PC-3 (cell line): ENCODE results near the gene DTNBP1. TPM values are rescaled to one million over a fixed set of nuclear protein-coding genes. Genes with fewer than 3 reads are reported as not detected.

Experiments
- ATAC-seq: fragments of 200-7000 bp; cut with Tn5 transposase; 2 replicates; pipeline ENCODE4 v1.9.1; 2020; ENCODE audit warnings: mild to moderate bottlenecking, moderate library complexity
- BruUV-seq: library from RNA; stranded (reverse); fragments of 400-500 nt; replicated peaks from 2 replicates; lab custom pipeline; 2021; lab: Mats Ljungman, UMichigan
- CTCF ChIA-PET: fragments of 300-600 bp; sonication (Branson Sonifier 250); formaldehyde crosslinking; loops from one replicate; lab custom pipeline; 2022; ENCODE audit warnings: antibody characterized with exemption; lab: Charles Lee
- POLR2A ChIA-PET: fragments of 300-600 bp; sonication (Branson Sonifier 250); formaldehyde crosslinking; loops from one replicate; lab custom pipeline; 2022; ENCODE audit warnings: antibody characterized with exemption; ENCODE audit not compliant: unreplicated experiment; lab: Charles Lee
- DNase-seq: peaks from one replicate; pipeline ENCODE4 v3.0.0-alpha.2; 2015
- H2AFZ ChIP-seq: fragments of 300-600 bp; sonication (generic); 2 replicates; pipeline ENCODE4 v1.6.0; 2016; ENCODE audit warnings: antibody characterized with exemption, low read length
- H3F3A ChIP-seq: fragments of 300-600 bp; sonication (generic); one replicate; pipeline ENCODE4 v1.6.0; 2017; ENCODE audit warnings: antibody characterized with exemption, low read length, control low read depth, mild to moderate bottlenecking; ENCODE audit not compliant: unreplicated experiment
- H3K27ac ChIP-seq: fragments of 300-600 bp; sonication (generic); 2 replicates; pipeline ENCODE4 v1.5.1; 2016; ENCODE audit warnings: mild to moderate bottlenecking, low read length
- H3K27me3 ChIP-seq: fragments of 300-600 bp; sonication (generic); 2 replicates; pipeline ENCODE4 v1.6.1; 2016; ENCODE audit warnings: low read length, mixed read lengths
- H3K36me3 ChIP-seq: fragments of 300-600 bp; sonication (generic); 2 replicates; pipeline ENCODE4 v1.6.1; 2016; ENCODE audit warnings: low read depth, mixed run types, low read length, mixed read lengths
- H3K4me1 ChIP-seq: fragments of 300-600 bp; sonication (generic); 2 replicates; pipeline ENCODE4 v1.5.1; 2016; ENCODE audit warnings: low read length; ENCODE audit not compliant: insufficient read depth
- H3K4me2 ChIP-seq: fragments of 300-600 bp; sonication (generic); 2 replicates; pipeline ENCODE4 v1.6.0; 2016; ENCODE audit warnings: low read length
- H3K4me3 ChIP-seq: fragments of 300-600 bp; sonication (generic); 2 replicates; pipeline ENCODE4 v1.5.1; 2016; ENCODE audit warnings: mild to moderate bottlenecking, low read length, mixed read lengths
- H3K79me2 ChIP-seq: fragments of 300-600 bp; sonication (generic); 2 replicates; pipeline ENCODE4 v1.6.1; 2017; ENCODE audit warnings: low read length, mixed read lengths
- H3K9ac ChIP-seq: fragments of 300-600 bp; sonication (generic); 2 replicates; pipeline ENCODE4 v1.6.0; 2016; ENCODE audit warnings: mild to moderate bottlenecking, low read length
- H3K9me2 ChIP-seq: fragments of 300-600 bp; sonication (generic); replicated peaks from 2 replicates; pipeline ENCODE4 v1.6.1; 2016; ENCODE audit warnings: mixed run types, low read length, mixed read lengths
- H3K9me3 ChIP-seq: fragments of 300-600 bp; sonication (generic); 2 replicates; pipeline ENCODE4 v1.6.1; 2016; ENCODE audit warnings: low read length, mixed read lengths
- H4K20me1 ChIP-seq: fragments of 300-600 bp; sonication (generic); 2 replicates; pipeline ENCODE4 v1.6.1; 2016; ENCODE audit warnings: low read length, mixed read lengths
- EZH2 ChIP-seq: fragments of 300-600 bp; sonication (generic); IDR thresholded peaks from one replicate; pipeline ENCODE4 v1.6.1; 2017; ENCODE audit warnings: antibody characterized with exemption, mild to moderate bottlenecking, low read length; ENCODE audit not compliant: unreplicated experiment
- EZH2phosphoT487 ChIP-seq: fragments of 300-600 bp; sonication (generic); IDR thresholded peaks from 2 replicates; pipeline ENCODE4 v1.6.1; 2018; ENCODE audit warnings: mild to moderate bottlenecking, antibody characterized with exemption, low read length, borderline replicate concordance
- intact Hi-C: fragments of 100-400 bp; cut with micrococcal nuclease; formaldehyde crosslinking; loops from 2 replicates; pipeline ENCODE4 v1.9.0; 2023
- total RNA-seq: library from RNA; depleted of rRNA; stranded (reverse); fragments of >200 nt; gene quantifications from 2 replicates; pipeline ENCODE4 v1.2.3, GENCODE V29; 2014
- TF ChIP-seq, protein P1 (sequence below): fragments of 300-600 bp; sonication (generic); conservative IDR thresholded peaks from 2 replicates; pipeline ENCODE4 v1.5.1; 2017; ENCODE audit warnings: antibody characterized with exemption, low read depth, mild to moderate bottlenecking, low read length

Gene DTNBP1
- total RNA-seq, 1 experiment from 2014 or later = 7.9 TPM

DNA sequence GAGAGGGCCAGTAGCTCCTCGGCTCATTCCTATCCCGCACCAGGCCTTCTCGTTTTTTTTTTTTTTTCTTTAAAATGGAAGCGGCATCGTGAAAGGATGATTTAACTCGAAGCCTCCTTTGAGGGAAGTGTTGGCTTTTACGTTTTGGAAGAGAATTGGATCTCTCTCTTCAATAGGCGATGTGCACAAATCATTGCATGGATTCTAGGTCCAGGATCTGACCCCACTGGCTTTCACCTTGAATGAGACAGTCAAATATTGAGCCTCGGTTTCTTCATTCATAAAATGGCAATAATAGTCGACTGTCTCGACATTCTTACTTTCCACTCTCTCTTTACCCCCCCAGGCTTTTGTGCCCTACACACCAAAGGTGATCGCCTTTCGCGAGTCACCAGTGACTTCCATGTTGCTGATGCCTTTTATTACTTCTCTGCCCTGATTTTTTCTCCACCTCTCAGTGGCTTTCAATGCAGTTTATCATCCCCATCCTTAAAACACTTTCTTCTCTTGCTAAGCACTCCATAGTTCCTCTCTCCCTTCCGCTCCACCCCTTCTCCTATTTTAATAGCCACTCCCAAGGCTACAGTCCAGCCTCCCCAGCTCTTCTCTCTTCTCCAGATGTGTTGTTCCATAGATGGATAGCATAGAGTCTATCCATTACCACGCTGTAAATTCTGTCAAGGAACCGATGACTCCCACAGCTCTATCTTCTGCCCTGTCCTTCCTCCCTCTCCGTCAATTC lies 473 bp upstream of the DTNBP1 start:
- Histone ChIP-seq H3K4me3 (peak overlapping the region; percentile 85), H3K36me3 (no peaks in the 10 kb centered on the region), H3K27me3 (peaks cover 6% of the 10 kb centered on the region), H3K4me1 (peaks cover 8% of the 10 kb centered on the region), H3K79me2 (peaks cover 21% of the 10 kb centered on the region), H3K9me3 (no peaks in the 10 kb centered on the region), H3K9me2 (no peaks in the 10 kb centered on the region; the same call in 1 of the 2 replicates), H3F3A (no peaks in the 10 kb centered on the region), H3K27ac (no peak overlapping the region), H3K4me2 (peak overlapping the region; percentile 91), H2AFZ (peak overlapping the region; percentile 96), H4K20me1 (no peaks in the 10 kb centered on the region), H3K9ac (peak overlapping the region; percentile 62; the same call in 1 of the 2 replicates)
- ATAC-seq = no peak
- TF ChIP-seq EZH2phosphoT487 (no peak), EZH2 (no peak)
- TF ChIP-seq, protein P1, sequence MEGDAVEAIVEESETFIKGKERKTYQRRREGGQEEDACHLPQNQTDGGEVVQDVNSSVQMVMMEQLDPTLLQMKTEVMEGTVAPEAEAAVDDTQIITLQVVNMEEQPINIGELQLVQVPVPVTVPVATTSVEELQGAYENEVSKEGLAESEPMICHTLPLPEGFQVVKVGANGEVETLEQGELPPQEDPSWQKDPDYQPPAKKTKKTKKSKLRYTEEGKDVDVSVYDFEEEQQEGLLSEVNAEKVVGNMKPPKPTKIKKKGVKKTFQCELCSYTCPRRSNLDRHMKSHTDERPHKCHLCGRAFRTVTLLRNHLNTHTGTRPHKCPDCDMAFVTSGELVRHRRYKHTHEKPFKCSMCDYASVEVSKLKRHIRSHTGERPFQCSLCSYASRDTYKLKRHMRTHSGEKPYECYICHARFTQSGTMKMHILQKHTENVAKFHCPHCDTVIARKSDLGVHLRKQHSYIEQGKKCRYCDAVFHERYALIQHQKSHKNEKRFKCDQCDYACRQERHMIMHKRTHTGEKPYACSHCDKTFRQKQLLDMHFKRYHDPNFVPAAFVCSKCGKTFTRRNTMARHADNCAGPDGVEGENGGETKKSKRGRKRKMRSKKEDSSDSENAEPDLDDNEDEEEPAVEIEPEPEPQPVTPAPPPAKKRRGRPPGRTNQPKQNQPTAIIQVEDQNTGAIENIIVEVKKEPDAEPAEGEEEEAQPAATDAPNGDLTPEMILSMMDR = no peak
- no peak for DNase-seq
- BruUV-seq = no TSS peak
- intact Hi-C loops = no loop called here
- CTCF ChIA-PET = interaction anchor here (1.5 kb wide), 1 partner anchor 520 kb away, joined by 4 read pairs; no protein-coding TSS in a partner anchor
- POLR2A ChIA-PET = no interaction called here

DNA sequence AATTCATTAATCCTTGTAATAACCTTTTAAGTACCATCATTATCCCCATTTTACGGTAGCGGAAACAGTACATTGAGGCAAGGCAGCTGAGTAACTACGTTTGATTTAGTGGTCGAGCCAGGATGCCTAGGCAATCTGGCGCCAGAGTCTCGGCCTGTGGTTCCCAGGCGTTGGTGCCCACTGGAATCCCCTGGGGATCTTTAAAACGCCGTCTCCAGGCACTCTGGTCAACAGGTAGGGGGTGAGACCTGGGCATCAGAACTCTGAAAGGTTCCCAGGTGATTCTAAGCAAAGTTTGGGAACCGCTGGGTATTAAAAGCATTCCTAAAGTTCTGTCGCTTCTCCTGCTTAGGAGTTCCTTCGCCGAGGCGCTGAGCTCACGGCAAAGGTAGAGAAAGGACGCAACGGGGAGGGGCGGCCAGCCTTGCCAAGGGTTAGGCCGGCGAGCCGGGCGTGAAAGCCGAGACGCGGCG lies 939 bp downstream of the DTNBP1 start:
- Histone ChIP-seq H3K36me3 (no peaks in the 10 kb centered on the region), H3K4me2 (peak overlapping the region; percentile 91), H3F3A (no peaks in the 10 kb centered on the region), H3K4me1 (peaks cover 10% of the 10 kb centered on the region), H3K9ac (peak overlapping the region; percentile 62), H3K9me2 (no peaks in the 10 kb centered on the region; the same call in 1 of the 2 replicates), H3K27me3 (no peaks in the 10 kb centered on the region), H3K9me3 (no peaks in the 10 kb centered on the region), H3K27ac (no peak overlapping the region), H3K4me3 (peak overlapping the region; percentile 85), H4K20me1 (no peaks in the 10 kb centered on the region), H2AFZ (peak overlapping the region; percentile 96), H3K79me2 (peaks cover 22% of the 10 kb centered on the region)
- CTCF ChIA-PET = interaction anchor here (1.5 kb wide), 1 partner anchor 521 kb away, joined by 4 read pairs; no protein-coding TSS in a partner anchor
- intact Hi-C loops = no loop called here
- DNase-seq = no peak
- no peak; the same call in 1 of the 2 replicates for ATAC-seq
- POLR2A ChIA-PET = no interaction called here
- no peak for TF ChIP-seq EZH2
- TF ChIP-seq EZH2phosphoT487 = no peak
- TF ChIP-seq, protein P1 = no peak
- BruUV-seq = no TSS peak

DNA sequence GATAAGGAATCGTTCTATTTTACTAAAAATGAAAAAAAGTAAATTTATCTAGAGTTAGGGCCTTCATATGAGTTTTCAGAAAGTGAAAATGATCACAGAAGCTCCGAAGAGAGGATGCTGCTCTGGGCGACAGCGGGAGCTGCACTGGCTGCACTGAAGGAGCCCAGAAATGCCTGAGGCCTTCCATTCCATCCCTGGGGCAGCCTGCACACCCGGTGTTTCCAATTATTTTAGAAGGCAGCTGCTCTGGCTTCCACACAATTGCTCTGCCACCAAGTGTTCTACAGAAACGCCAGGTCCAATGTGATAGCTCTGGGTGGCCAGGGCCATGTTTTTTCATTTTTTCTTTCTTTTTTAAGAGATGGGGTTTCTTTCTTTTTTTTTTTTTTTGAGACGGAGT lies 3.6 kb downstream of the DTNBP1 start:
- intact Hi-C loops = no loop called here
- Histone ChIP-seq H3K79me2 (peaks cover 41% of the 10 kb centered on the region), H3K4me3 (no peak overlapping the region), H3K9ac (no peak overlapping the region), H3K4me2 (no peak overlapping the region), H4K20me1 (no peaks in the 10 kb centered on the region), H3K27ac (no peak overlapping the region), H3K9me2 (no peaks in the 10 kb centered on the region; the same call in 1 of the 2 replicates), H3K27me3 (no peaks in the 10 kb centered on the region), H3F3A (no peaks in the 10 kb centered on the region), H3K36me3 (no peaks in the 10 kb centered on the region), H2AFZ (no peak overlapping the region), H3K4me1 (peaks cover 10% of the 10 kb centered on the region), H3K9me3 (no peaks in the 10 kb centered on the region)
- no peak for ATAC-seq
- CTCF ChIA-PET = no interaction called here
- BruUV-seq = no TSS peak
- DNase-seq = no peak
- POLR2A ChIA-PET = no interaction called here
- TF ChIP-seq EZH2 = no peak
- TF ChIP-seq EZH2phosphoT487 = no peak
- TF ChIP-seq, protein P1 = no peak
